HG03521 (cell line): Measurements from ENCODE around the gene YTHDC2.
"Not testable (repeated sequence)": the region's sequence is repeated elsewhere in the genome, so short reads cannot be mapped to it uniquely, and the experiment has no call there.

Experiments
- ATAC-seq: cut with Tn5 transposase; IDR thresholded peaks from one replicate; pipeline ENCODE4 v1.9.1; 2021; ENCODE audit warnings: mild to moderate bottlenecking, moderate library complexity; ENCODE audit not compliant: unreplicated experiment

The YTHDC2 gene

GRCh38 chr5:113600255-113600905 lies 86.9 kb downstream of the YTHDC2 start:
- ATAC-seq, result no peak

GRCh38 chr5:113601423-113601822 lies 87.9 kb downstream of the YTHDC2 start:
- no peak for ATAC-seq

DNA sequence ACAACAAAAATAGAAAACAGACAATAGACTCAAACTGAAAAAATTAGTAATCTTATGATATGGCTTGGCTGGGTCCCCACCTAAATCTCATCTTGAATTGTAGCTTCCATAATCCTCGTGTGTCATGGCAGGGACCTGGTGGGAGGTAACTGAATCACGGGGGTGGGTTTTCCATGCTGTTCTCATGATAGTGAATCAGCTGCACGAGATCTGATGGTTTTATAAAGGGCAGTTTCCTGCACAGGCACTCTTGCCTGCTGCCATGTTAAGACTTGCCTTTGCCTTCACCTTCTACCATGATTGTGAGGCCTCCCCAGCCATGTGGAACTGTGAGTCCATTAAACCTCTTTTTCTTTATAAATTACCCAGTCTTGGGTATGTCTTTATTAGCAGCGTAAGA lies 89.8 kb downstream of the YTHDC2 start:
- ATAC-seq, result not testable (repeated sequence)

DNA sequence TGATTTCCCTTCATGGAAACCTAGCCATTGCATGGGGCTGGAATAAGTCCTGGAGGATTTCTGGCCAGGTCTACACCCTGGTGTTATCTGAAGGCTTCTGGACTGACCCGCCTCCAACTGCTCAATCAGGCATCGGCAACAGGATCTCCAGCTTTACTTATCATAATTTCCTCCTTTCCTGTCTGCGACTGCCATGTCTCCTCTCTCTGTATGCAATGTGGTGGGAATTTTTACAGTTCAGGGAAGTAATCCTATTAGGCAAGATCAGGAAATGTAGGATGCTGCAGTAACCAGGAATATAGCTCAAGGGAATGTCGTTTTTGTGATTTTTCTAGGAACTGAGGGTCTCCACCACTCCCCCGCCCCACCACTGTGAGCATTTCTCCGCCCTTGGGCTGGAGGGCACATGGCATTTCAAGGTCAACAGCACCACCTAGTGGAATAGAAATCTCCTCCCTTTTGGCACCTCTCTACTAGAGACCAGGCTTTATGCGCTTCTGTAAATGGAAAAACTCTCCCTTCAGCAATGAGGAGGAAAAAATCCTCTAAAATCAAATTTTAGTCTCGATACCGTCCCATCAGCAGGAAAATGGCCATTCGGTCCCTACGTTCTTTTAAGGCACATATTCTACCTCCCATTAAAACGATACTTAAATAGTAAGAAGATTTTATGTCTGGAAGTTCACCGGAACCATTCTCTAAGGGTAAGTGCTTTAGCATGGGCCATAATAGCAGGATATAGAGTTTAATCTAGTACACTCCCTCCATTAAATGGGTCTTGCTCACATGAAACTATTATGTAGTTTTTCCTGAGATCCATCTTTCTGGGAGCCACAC lies 93.0 kb downstream of the YTHDC2 start:
- peak; percentile 80 for ATAC-seq

DNA sequence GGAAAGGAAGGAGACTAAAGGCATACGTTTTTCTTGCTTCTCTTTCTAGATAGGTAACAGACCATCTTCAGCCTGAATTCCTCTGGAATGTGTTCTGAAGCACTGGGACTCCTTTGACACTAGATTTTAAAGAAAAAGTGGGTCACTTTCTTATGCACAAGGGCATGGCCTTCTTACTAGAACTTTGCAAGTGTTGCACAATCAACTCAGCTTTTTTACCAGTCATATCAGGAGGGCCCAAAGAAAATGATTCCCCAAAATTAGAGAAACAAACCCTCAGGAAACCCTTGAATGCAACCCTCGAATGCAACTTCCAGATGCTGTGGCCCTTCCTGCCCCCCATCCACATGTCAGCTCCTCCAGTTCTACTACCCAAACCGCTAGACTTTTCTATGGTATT lies 93.9 kb downstream of the YTHDC2 start:
- ATAC-seq, result no peak

GRCh38 chr5:113608113-113608596 lies 94.7 kb downstream of the YTHDC2 start:
- no peak for ATAC-seq

GRCh38 chr5:113612060-113612496 lies 98.6 kb downstream of the YTHDC2 start:
- ATAC-seq, result peak; percentile 63

DNA sequence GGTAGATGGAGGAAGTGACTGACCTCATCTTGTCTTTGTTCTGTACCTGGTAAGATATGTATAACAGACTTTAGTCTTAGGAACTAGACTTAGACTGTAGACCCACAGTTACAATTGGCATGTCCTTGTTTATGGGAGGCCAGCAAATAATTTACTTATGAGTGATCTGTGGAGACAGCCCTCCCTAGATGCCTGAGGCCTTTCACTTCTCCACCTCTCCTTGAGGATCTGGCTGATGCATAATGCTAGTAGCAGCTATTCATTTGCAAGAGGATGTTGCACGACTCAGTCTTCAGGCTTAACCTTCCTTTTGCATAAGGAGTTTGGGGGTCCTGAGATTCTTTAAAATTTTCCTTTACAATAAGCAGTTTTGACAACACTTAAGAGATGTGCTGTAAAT lies 100.7 kb downstream of the YTHDC2 start:
- ATAC-seq, result no peak

GRCh38 chr5:113615708-113616107 lies 102.2 kb downstream of the YTHDC2 start:
- ATAC-seq, result no peak

DNA sequence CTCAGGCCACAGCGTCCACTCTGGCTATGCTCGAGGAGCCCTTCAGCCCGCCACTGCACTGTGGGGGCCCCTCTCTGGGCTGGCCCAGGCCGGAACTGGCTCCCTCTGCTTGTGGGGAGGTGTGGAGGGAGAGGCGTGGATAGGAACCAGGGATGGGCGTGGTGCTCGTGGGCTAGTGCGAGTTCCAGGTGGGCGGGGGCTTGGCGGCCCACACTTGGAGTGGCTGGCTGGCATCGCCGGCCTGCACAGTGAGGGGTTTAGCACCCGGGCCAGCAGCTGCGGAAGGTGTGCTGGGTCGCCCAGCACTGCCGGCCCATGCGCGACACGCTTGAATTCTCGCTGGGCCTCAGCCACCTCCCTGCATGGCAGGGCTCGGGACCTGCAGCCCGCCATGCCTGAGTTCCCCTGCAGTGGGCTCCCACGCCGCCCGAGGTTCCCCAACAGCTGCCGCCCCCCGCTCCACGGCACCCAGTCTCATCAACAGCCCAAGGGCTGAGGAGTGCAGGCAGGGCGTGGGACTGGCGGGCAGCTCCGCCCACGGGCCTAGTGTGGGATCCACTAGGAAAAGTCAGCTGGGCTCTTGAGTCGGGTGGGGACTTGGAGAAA lies 103.8 kb downstream of the YTHDC2 start:
- no peak for ATAC-seq

DNA sequence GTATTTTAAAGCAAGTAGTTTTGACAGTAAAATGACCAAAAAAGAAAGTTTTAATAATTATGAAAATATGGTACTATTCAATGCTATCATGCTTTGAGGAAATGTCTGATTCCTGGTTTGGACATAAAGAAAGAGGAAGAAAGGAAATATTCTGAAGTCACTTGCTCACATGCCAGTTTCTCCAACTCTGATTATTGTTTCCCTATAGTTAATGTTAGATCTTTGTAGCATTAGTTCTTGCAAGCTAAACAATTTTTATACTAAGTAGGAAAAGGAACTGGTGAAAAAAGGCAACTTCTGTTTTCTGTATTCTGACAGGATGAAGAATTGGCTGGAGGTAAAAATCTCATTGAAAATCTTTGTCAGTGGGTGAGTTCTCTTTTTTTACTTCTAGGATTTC lies 119.5 kb downstream of the YTHDC2 start:
- ATAC-seq, result no peak

GRCh38 chr5:113634957-113635356 lies 121.5 kb downstream of the YTHDC2 start:
- no peak for ATAC-seq

- ATAC-seq, result no peak
Measured at GRCh38 chr5:113641715-113642114, 128.2 kb downstream of the YTHDC2 start.
